ENCODE results near the gene OR10J4. TPM values are rescaled to one million over a fixed set of nuclear protein-coding genes. Genes with fewer than 3 reads are reported as not detected.

OR10J4 gene
- total RNA-seq, 1 donor from 2014 or later = not detected

Other genes starting within 250 kb of the OR10J4 start
- gene ACKR1, start 227.3 kb upstream of the OR10J4 start, total RNA-seq = 0.41 TPM
- gene FCER1A, start 129.9 kb upstream of the OR10J4 start, total RNA-seq = not detected
- gene OR10J1, start 7.5 kb downstream of the OR10J4 start, total RNA-seq = not detected
- gene OR10J5, start 103.8 kb downstream of the OR10J4 start, total RNA-seq = not detected
- not detected for gene APCS, start 155.6 kb downstream of the OR10J4 start, total RNA-seq